Activated CD8-positive, alpha-beta memory T cell treated with anti-CD3 and anti-CD28 coated beads for 1 hour (primary cell): ENCODE results near the gene ACADL.

Source experiments
- DNase-seq, 2 donors: peaks; one replicate each; pipeline ENCODE4 v3.0.0-alpha.2; 2020; ENCODE audit warnings: low read depth in 1 of 2; ENCODE audit errors: extremely low read depth in 1 of 2

Gene ACADL

DNA sequence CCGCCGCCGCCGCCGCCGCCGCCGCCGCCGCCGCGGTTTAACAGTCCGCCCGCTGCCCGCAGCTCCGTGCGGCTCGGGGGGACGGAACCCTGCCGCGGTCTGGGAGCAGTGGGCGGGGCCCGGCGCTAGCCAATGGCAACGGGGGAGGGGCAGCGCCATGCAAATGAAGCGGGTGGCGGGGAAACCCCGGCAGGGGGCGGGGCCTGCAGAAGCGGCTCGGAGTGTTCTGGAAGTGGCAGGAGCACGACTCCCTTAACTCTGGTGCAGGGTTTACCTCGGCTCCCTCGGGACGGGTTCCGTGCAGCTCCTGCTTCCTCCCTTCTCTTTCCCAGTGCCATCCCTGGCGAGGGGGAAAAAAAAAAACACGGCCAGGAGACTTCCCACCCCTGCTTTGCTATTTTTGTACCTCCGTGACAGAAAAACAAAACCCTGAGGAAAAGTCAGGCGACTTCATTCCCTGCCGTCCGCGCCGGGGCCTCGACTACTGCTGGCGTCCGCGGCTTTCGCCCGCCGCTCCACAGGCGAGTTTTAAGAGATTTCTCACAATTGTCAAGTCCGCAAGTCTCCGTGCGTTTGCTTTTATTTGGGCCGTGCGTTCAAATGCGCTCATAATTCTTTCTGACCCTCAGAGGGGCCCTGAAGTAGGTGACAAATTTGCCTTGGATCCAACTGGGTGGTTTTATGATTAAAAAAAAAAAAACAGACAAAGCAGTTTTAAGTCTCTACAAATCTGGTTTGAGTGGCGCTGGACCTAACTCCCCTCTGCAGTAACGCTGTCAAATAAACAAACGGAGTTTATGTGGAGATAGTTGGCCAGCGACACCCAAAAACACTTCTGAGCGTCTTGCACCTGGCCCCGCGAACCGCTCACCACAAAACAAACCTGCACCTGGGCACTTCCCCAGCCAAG lies 53.7 kb downstream of the ACADL start, which contains the start of gene KANSL1L:
Gene KANSL1L, minus strand, starts transcription at position 101 of the 910 bp plus-strand sequence. CDS start 16,827 bp downstream, outside the sequence.
- DNase-seq, result peak; percentile 90 to 97

- DNase-seq, result peak; percentile 94 to 95
These were observed 54.6 kb downstream of the ACADL start for GRCh38 chr2:210170446-210171303.

DNA sequence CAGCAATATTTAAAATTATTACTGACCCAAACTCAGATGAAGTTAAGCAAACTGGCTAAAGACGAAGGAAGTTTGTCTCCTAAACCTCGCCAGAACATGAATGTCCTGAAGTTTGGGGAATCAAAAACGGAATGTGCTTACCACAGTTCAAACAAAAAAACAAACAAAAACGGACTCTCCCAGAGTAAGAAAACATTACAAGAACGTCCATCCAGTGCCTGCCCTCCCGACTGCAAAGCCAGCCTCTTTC lies 55.1 kb downstream of the ACADL start:
- DNase-seq, result no peak

DNA sequence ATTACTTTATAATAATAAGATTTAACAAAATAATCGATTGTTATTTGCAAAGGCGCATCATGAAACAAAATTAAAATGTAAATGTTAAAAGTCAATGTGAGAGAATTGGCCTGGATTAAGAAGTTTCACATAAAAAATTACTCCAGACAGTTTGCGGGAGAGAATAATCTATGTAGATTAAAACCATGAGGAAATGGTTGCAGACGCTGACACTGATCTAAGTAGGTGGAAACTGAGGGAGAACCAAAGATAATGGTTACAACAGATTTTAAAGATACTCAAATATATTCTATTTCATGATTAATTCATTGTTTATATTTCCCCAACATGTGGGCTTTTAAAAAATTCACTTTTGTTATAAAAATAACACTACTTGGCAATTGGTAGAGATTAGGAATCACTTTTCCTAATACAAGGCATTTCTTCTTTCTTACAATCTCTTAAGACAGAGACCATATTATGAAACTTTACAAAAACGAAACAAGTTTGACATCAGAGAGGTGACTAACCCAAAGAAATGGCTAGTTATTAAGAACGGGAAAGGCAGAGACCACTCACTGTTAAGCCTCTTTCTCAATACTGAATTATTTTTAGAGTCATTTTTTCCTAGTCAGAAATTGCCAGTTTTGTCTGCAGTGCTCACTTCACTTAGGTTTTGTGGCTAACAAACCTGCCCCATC lies 55.6 kb downstream of the ACADL start:
- no peak for DNase-seq

DNA sequence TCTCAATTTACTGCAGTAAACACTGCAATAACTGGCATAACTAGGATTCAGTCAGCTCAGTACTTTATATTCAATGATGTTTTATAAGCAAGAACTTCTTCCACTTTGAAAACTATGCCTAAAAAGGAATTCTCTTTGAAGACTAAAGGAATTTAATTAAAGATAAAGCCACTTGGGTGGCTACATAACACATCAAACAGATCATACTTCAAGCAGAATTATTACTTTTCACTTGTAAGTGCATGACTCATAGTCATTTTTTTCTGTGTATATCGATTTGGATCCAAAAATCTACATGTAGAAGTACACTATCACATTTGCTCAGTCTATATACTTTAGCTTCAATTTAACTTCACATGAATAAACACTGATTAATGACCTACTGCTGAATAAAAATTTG lies 58.0 kb downstream of the ACADL start:
- DNase-seq, result no peak

GRCh38 chr2:210162466-210163124 lies 62.7 kb downstream of the ACADL start:
- DNase-seq, result no peak

GRCh38 chr2:210159059-210159458 lies 66.2 kb downstream of the ACADL start:
- no peak for DNase-seq

- DNase-seq, result no peak
These were observed 67.0 kb downstream of the ACADL start for GRCh38 chr2:210158236-210158635.

- DNase-seq, result no peak
These were observed 67.7 kb downstream of the ACADL start for GRCh38 chr2:210157526-210157925.

DNA sequence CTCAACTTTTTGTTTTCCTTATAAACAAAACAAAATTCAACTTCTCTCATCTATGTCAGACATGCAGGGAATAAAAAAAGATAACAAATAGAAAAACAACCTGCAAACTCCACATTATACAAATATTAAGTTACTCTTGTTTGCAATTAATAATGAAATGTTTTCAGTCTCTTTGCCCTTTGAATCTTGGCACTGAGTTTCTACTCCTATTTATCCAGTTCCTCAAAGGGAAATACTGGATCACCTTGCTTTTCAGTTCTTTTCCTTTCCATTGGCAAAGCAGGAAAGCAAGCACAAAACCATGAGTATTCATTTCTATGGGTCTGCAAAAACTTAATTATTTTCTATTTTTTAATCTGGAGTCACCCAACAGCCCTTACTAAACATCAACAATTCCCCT lies 77.6 kb downstream of the ACADL start:
- no peak for DNase-seq
